GM13976 (cell line): ENCODE measurements around the gene AGPS.

Source experiments
- DNase-seq: peaks from one replicate; pipeline ENCODE4 v3.0.0; 2012; ENCODE audit warnings: low spot score
- CTCF ChIP-seq: IDR thresholded peaks from 2 replicates; pipeline ENCODE4 v1.5.1; 2012; ENCODE audit warnings: borderline replicate concordance, mild to moderate bottlenecking; ENCODE audit not compliant: insufficient read depth; ENCODE audit errors: extremely low read depth, missing control alignments, control extremely low read depth
- in situ Hi-C: fragments of 300-500 bp; cut with MboI; formaldehyde crosslinking; loops from one replicate; pipeline ENCODE4 v1.12.0; 2022; ENCODE audit warnings: low sequenced_read_pairs, mixed read lengths, inconsistent platforms; ENCODE audit not compliant: unreplicated experiment

Gene AGPS

GRCh38 chr2:177585234-177585863 lies 192.8 kb downstream of the AGPS start:
- no peak for TF ChIP-seq CTCF
- DNase-seq: no peak
- in situ Hi-C loops: no loop called here

- no peak for TF ChIP-seq CTCF
- in situ Hi-C loops: no loop called here
- DNase-seq: no peak
These were observed 193.6 kb downstream of the AGPS start for GRCh38 chr2:177586154-177586553.

- no peak for TF ChIP-seq CTCF
- DNase-seq: no peak
- in situ Hi-C loops: no loop called here
These were observed 194.8 kb downstream of the AGPS start for GRCh38 chr2:177587371-177587770.

- TF ChIP-seq CTCF: no peak
- in situ Hi-C loops: no loop called here
- DNase-seq: no peak
These were observed 196.1 kb downstream of the AGPS start for GRCh38 chr2:177588671-177589070.

- in situ Hi-C loops: no loop called here
- TF ChIP-seq CTCF: no peak
- DNase-seq: no peak
These were observed 196.6 kb downstream of the AGPS start for GRCh38 chr2:177589186-177589585.

- in situ Hi-C loops: no loop called here
- TF ChIP-seq CTCF: no peak
- no peak for DNase-seq
These were observed 199.8 kb downstream of the AGPS start for GRCh38 chr2:177592397-177592796.

GRCh38 chr2:177592945-177593344 lies 200.4 kb downstream of the AGPS start:
- no peak for DNase-seq
- in situ Hi-C loops: no loop called here
- TF ChIP-seq CTCF: no peak
